GM12892 (cell line): ENCODE data around the gene CYTH3.

ENCODE experiments used
- POLR2AphosphoS5 ChIP-seq: IDR thresholded peaks from 2 replicates; pipeline ENCODE4 v1.6.1; 2011; ENCODE audit warnings: low read depth, low read length, control low read depth
- TAF1 ChIP-seq: IDR thresholded peaks from 2 replicates; pipeline ENCODE4 v1.6.1; 2011; ENCODE audit warnings: low read depth, mild to moderate bottlenecking, control low read depth, low read length, borderline replicate concordance

DNA sequence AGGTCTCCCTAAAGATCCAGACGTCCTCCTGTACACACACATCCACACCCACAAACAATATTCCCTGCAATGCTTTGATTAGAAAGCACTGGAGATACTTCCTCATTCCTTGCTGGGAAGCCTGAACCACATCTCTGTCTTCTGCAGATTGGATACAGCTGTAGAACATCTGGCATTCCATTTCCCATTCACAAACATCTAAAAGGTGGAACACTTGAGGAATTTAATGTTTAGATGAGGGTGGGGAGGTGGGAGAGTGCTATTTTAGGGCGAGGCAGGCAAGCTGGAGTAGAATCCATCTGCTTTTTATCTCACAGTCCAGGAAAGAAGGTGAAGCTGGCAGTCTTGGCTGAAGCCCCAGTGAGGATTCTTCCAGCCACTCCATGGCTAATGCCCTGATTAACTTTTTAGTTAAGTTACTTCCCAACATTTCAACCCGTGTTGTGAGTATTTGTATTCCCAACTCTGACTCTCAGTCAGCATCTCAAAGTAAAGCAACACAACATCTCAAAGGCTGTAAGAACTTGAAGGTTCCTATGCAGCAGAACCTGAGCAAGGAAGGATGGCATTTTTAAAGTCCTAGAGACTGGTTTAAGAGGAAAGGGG is 46.1 kb downstream of the CYTH3 start:
- TF ChIP-seq POLR2AphosphoS5: no peak
- TF ChIP-seq TAF1: no peak
